ENCODE data around the gene CHN1.
A peak's percentile ranks its signal among the peaks of the same experiment; 100 is the strongest.

The CHN1 gene

GRCh38 chr2:174826051-174826450, 179.1 kb downstream of the CHN1 start:
- TF ChIP-seq FOXM1 (IDR thresholded peaks at IDR 0.05; ENCODE audit: borderline replicate concordance): no peak
- POLR2A ChIA-PET: no interaction called here
- DNase-seq (ENCODE audit: extremely low spot score): no peak
- CTCF ChIA-PET: no interaction called here

DNA sequence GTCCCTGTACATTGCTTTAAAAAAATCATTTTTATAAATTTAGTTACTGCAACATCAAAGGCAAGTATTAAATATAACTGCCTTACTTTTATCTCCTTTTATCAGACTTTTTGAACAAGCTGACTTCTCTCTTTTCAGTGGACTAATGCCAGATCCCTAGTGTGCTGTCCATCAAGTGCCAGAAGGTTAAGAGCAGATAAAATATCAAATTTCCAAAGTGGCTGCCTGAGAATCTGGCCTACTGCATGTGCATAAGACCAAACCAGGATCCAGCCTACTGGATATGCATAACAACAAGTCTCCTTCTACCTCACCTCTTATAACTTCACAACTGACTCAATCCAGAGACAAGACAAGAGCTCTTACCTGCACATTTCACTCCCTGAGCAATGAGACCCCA, 181.1 kb downstream of the CHN1 start:
- ChIA-PET CTCF (no interaction called here), POLR2A (no interaction called here)
- TF ChIP-seq, protein P1, sequence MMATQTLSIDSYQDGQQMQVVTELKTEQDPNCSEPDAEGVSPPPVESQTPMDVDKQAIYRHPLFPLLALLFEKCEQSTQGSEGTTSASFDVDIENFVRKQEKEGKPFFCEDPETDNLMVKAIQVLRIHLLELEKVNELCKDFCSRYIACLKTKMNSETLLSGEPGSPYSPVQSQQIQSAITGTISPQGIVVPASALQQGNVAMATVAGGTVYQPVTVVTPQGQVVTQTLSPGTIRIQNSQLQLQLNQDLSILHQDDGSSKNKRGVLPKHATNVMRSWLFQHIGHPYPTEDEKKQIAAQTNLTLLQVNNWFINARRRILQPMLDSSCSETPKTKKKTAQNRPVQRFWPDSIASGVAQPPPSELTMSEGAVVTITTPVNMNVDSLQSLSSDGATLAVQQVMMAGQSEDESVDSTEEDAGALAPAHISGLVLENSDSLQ (IDR thresholded peaks at IDR 0.05): 0 out of 2 replicates have a peak, but pooled peaks have one; percentile 7
- no peak for TF ChIP-seq ZNF384 (IDR thresholded peaks at IDR 0.05)
- DNase-seq (ENCODE audit: extremely low spot score): no peak

GRCh38 chr2:174821628-174822027, 183.6 kb downstream of the CHN1 start:
- DNase-seq (ENCODE audit: extremely low spot score): no peak
- ChIA-PET POLR2A (no interaction called here), CTCF (no interaction called here)
- no peak for TF ChIP-seq CTBP1 (IDR thresholded peaks at IDR 0.05; ENCODE audit: borderline replicate concordance)
- TF ChIP-seq, protein P1 (IDR thresholded peaks at IDR 0.05): no peak
- no peak for TF ChIP-seq HDGF (IDR thresholded peaks at IDR 0.05; ENCODE audit: borderline replicate concordance)
- TF ChIP-seq SP1 (IDR thresholded peaks at IDR 0.05): no peak
- no peak for TF ChIP-seq FOXM1 (IDR thresholded peaks at IDR 0.05; ENCODE audit: borderline replicate concordance)
- no peak for TF ChIP-seq L3MBTL2 (conservative IDR thresholded peaks at IDR 0.05)
- no peak for TF ChIP-seq BHLHE40 (IDR thresholded peaks at IDR 0.05; ENCODE audit: borderline replicate concordance)
- no peak for TF ChIP-seq NFRKB (IDR thresholded peaks at IDR 0.05)
- no peak for TF ChIP-seq ELF4 (IDR thresholded peaks at IDR 0.05)
- no peak for TF ChIP-seq SUZ12 (IDR thresholded peaks at IDR 0.05)
- TF ChIP-seq FOXA1 (IDR thresholded peaks at IDR 0.05): no peak
- no peak for TF ChIP-seq ARNT (IDR thresholded peaks at IDR 0.05)
- no peak for TF ChIP-seq LEF1 (IDR thresholded peaks at IDR 0.05; ENCODE audit: borderline replicate concordance)
- no peak for TF ChIP-seq TARDBP (IDR thresholded peaks at IDR 0.05)
- TF ChIP-seq FOXK2 (IDR thresholded peaks at IDR 0.05): no peak
- TF ChIP-seq ZNF384 (IDR thresholded peaks at IDR 0.05): no peak

DNA sequence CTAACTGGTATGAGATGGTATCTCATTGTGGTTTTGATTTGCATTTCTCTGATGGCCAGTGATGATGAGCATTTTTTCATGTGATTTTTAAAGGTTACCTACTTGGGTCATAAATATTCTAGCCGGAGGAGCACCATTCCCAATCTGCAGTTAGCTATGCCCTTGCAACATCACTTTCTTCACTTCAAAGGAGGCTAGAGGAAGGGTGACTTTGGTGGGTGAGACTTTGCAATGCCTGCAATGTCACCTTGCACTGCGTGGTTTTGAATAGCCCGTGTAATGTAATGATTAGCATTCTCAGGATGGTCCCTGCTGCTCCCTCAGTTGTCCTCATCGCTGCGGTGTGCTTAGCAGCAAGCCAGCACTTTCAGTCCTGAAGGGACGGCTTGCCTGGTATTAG, 184.8 kb downstream of the CHN1 start:
- DNase-seq (ENCODE audit: extremely low spot score): no peak
- POLR2A ChIA-PET: no interaction called here
- TF ChIP-seq FOXM1 (IDR thresholded peaks at IDR 0.05; ENCODE audit: borderline replicate concordance) (no peak), ZNF384 (IDR thresholded peaks at IDR 0.05) (no peak), BHLHE40 (IDR thresholded peaks at IDR 0.05; ENCODE audit: borderline replicate concordance) (no peak), SP1 (IDR thresholded peaks at IDR 0.05) (no peak), L3MBTL2 (conservative IDR thresholded peaks at IDR 0.05) (no peak), NFRKB (IDR thresholded peaks at IDR 0.05) (no peak), LEF1 (IDR thresholded peaks at IDR 0.05; ENCODE audit: borderline replicate concordance) (no peak), HDGF (IDR thresholded peaks at IDR 0.05; ENCODE audit: borderline replicate concordance) (no peak), SUZ12 (IDR thresholded peaks at IDR 0.05) (no peak), CTBP1 (IDR thresholded peaks at IDR 0.05; ENCODE audit: borderline replicate concordance) (no peak), ELF4 (IDR thresholded peaks at IDR 0.05) (no peak), FOXK2 (IDR thresholded peaks at IDR 0.05) (no peak), FOXA1 (IDR thresholded peaks at IDR 0.05) (no peak), ARNT (IDR thresholded peaks at IDR 0.05) (no peak), TARDBP (IDR thresholded peaks at IDR 0.05) (no peak)
- TF ChIP-seq, protein P1 (IDR thresholded peaks at IDR 0.05): no peak
- CTCF ChIA-PET: no interaction called here

DNA sequence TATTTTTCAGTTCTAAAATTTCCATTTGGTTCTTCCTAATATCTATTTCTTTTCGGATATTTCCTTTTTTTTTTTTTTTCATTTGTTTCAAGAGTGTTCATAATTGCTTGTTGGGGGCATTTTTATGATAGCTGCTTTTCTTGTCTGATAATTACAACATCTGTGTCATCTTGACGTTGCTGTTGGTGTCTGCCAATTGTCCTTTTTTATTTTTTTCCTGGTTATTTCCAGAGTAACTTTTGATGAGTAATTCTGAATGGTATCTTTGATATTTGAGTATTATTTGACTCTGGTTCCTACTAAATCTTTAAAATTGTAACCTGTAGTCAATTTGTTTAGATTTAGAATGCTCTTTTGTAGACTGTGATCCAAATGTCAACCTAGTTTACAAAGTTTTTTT, 189.7 kb downstream of the CHN1 start:
- TF ChIP-seq TARDBP (IDR thresholded peaks at IDR 0.05): no peak
- TF ChIP-seq LEF1 (IDR thresholded peaks at IDR 0.05; ENCODE audit: borderline replicate concordance): no peak
- TF ChIP-seq HDGF (IDR thresholded peaks at IDR 0.05; ENCODE audit: borderline replicate concordance): no peak
- no peak for TF ChIP-seq FOXM1 (IDR thresholded peaks at IDR 0.05; ENCODE audit: borderline replicate concordance)
- no peak for DNase-seq (ENCODE audit: extremely low spot score)
- ChIA-PET CTCF (no interaction called here), POLR2A (no interaction called here)

DNA sequence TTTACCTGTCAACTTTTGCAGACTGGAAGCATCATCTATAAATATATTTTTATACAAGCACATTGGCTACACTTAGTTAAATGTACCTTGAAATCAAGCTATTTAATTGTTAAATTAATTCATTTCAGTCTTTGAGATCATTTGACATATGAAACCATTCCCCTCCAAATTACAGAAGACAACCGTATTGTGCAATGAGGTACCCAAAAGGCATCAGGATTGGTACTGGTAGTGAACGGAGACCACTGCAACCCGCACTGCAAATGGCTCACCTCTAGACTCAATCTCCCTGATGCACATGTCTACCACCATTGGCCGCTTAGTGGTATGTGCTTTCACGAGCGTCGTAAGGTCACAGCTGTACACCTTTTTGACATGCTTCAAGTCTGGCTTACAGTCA, 193.1 kb downstream of the CHN1 start:
- ChIA-PET POLR2A (no interaction called here), CTCF (no interaction called here)
- TF ChIP-seq LEF1 (IDR thresholded peaks at IDR 0.05; ENCODE audit: borderline replicate concordance): no peak
- TF ChIP-seq CTBP1 (IDR thresholded peaks at IDR 0.05; ENCODE audit: borderline replicate concordance): no peak
- no peak for TF ChIP-seq SP1 (IDR thresholded peaks at IDR 0.05)
- TF ChIP-seq ELF4 (IDR thresholded peaks at IDR 0.05): no peak
- TF ChIP-seq FOXA1 (IDR thresholded peaks at IDR 0.05): no peak
- no peak for TF ChIP-seq BHLHE40 (IDR thresholded peaks at IDR 0.05; ENCODE audit: borderline replicate concordance)
- no peak for TF ChIP-seq FOXK2 (IDR thresholded peaks at IDR 0.05)
- no peak for TF ChIP-seq FOXM1 (IDR thresholded peaks at IDR 0.05; ENCODE audit: borderline replicate concordance)
- no peak for TF ChIP-seq ZNF384 (IDR thresholded peaks at IDR 0.05)
- no peak for TF ChIP-seq SUZ12 (IDR thresholded peaks at IDR 0.05)
- no peak for TF ChIP-seq NFRKB (IDR thresholded peaks at IDR 0.05)
- no peak for TF ChIP-seq TARDBP (IDR thresholded peaks at IDR 0.05)
- TF ChIP-seq, protein P1 (IDR thresholded peaks at IDR 0.05): no peak
- no peak for TF ChIP-seq HDGF (IDR thresholded peaks at IDR 0.05; ENCODE audit: borderline replicate concordance)
- no peak for TF ChIP-seq ARNT (IDR thresholded peaks at IDR 0.05)
- no peak for TF ChIP-seq L3MBTL2 (conservative IDR thresholded peaks at IDR 0.05)
- no peak for DNase-seq (ENCODE audit: extremely low spot score)
